Vagina (tissue), 2 donors: ENCODE results near the gene COL5A3.

ENCODE experiments used
- CTCF ChIP-seq, 3 experiments: fragments of 450-650 bp in 2 of 3; fragments of 200-600 bp in 1 of 3; sonication (generic) in 1 of 3; IDR thresholded peaks; one replicate each; pipeline ENCODE4 v1.5.1; 2017 to 2019; ENCODE audit warnings: antibody characterized with exemption in 3 of 3, mild to moderate bottlenecking in 2 of 3, moderate library complexity in 2 of 3
- POLR2A ChIP-seq, 2 donors: fragments of 450-650 bp; IDR thresholded peaks; one replicate each; pipeline ENCODE4 v1.6.1; 2017; ENCODE audit warnings: antibody characterized with exemption in 2 of 2, mild to moderate bottlenecking in 2 of 2, moderate library complexity in 2 of 2

- TF ChIP-seq CTCF (IDR thresholded peaks at IDR 0.05) = peak; percentile 74 to 92 (median 91)
- no peak for TF ChIP-seq POLR2A (IDR thresholded peaks at IDR 0.05)
Observed at GRCh38 chr19:9934132-9934950, 76.0 kb downstream of the COL5A3 start.
